H1 (cell line): ENCODE measurements around the gene NDC1. TPM values are rescaled to one million over a fixed set of nuclear protein-coding genes. Genes with fewer than 3 reads are reported as not detected.

Source experiments
- CTCF ChIA-PET: fragments of 300-600 bp; sonication (Branson Sonifier 250); formaldehyde crosslinking; loops from one replicate; lab custom pipeline; 2021; ENCODE audit not compliant: partially characterized antibody; lab: Charles Lee
- POLR2A ChIA-PET: fragments of 300-600 bp; sonication (Branson Sonifier 250); formaldehyde crosslinking; loops from one replicate; lab custom pipeline; 2021; ENCODE audit warnings: inconsistent platforms; ENCODE audit not compliant: partially characterized antibody; lab: Charles Lee
- DNase-seq, 2 experiments: peaks; one replicate each; pipeline versions ENCODE4 v3.0.0 to v3.0.0-alpha.2; 2010 to 2022; ENCODE audit warnings: low spot score in 2 of 2, low read depth in 1 of 2, mixed read lengths in 1 of 2
- FAIRE-seq: peaks from 2 replicates; lab custom pipeline; 2011; peaks lifted over from hg19 to GRCh38; lab: Jason Lieb, UNC
- H2AFZ ChIP-seq: 2 replicates; pipeline ENCODE4 v1.8.1; 2012; ENCODE audit warnings: low read length, inconsistent platforms
- H2AK5ac ChIP-seq: 2 replicates; pipeline ENCODE4 v1.6.1; 2013; ENCODE audit warnings: low read depth, low read length
- H2BK120ac ChIP-seq: replicated peaks from 2 replicates; pipeline ENCODE3; 2013; ENCODE audit warnings: low read depth, low read length, inconsistent platforms
- H2BK12ac ChIP-seq: 2 replicates; pipeline ENCODE4 v1.6.1; 2013; ENCODE audit warnings: low read depth, low read length
- H2BK15ac ChIP-seq: 2 replicates; pipeline ENCODE4 v1.6.1; 2013; ENCODE audit warnings: low read length
- H2BK20ac ChIP-seq: 2 replicates; pipeline ENCODE4 v1.6.1; 2013; ENCODE audit warnings: low read length
- H2BK5ac ChIP-seq: 2 replicates; pipeline ENCODE4 v1.6.1; 2013; ENCODE audit warnings: low read depth, low read length
- H3K14ac ChIP-seq: 2 replicates; pipeline ENCODE4 v1.6.1; 2013; ENCODE audit warnings: inconsistent platforms; ENCODE audit not compliant: insufficient read length
- H3K18ac ChIP-seq: 2 replicates; pipeline ENCODE4 v1.6.1; 2013; ENCODE audit warnings: low read length; ENCODE audit errors: extremely low read depth
- H3K23ac ChIP-seq: 2 replicates; pipeline ENCODE4 v1.6.1; 2013; ENCODE audit warnings: inconsistent platforms; ENCODE audit not compliant: insufficient read length
- H3K23me2 ChIP-seq: 2 replicates; pipeline ENCODE4 v1.6.1; 2013; ENCODE audit warnings: low read depth, low read length
- H3K27ac ChIP-seq: 2 replicates; pipeline ENCODE4 v1.6.1; 2011; ENCODE audit warnings: low read depth, low read length, inconsistent platforms
- H3K27me3 ChIP-seq, 4 experiments: replicated peaks in 1 of 4; 1 replicate in 1 of 4; 2 replicates in 3 of 4; pipeline versions ENCODE4 v1.6.1 to v1.8.1; 2011 to 2013; ENCODE audit warnings: low read length in 3 of 4, mild to moderate bottlenecking in 3 of 4, inconsistent platforms in 2 of 4, mixed read lengths in 2 of 4, moderate library complexity in 1 of 4; ENCODE audit not compliant: control insufficient read depth in 3 of 4, insufficient read depth in 3 of 4; ENCODE audit errors: extremely low read depth in 1 of 4
- H3K36me3 ChIP-seq, 4 experiments: 2 replicates each; pipeline versions ENCODE4 v1.6.1 to v1.8.1; 2011 to 2013; ENCODE audit warnings: mild to moderate bottlenecking in 4 of 4, low read length in 3 of 4, moderate library complexity in 2 of 4, control low read depth in 1 of 4, inconsistent platforms in 1 of 4; ENCODE audit not compliant: insufficient read depth in 4 of 4, control insufficient read depth in 2 of 4
- H3K4ac ChIP-seq: replicated peaks from 2 replicates; pipeline ENCODE3; 2013; ENCODE audit warnings: low read length, low read depth, mixed read lengths, inconsistent platforms; ENCODE audit not compliant: insufficient read length
- H3K4me1 ChIP-seq, 4 experiments: replicated peaks in 1 of 4; 1 replicate in 1 of 4; 2 replicates in 3 of 4; pipeline versions ENCODE4 v1.6.1 to v1.8.1; 2011 to 2013; ENCODE audit warnings: low read length in 3 of 4, inconsistent platforms in 2 of 4, mixed read lengths in 1 of 4; ENCODE audit not compliant: insufficient read depth in 4 of 4, control insufficient read depth in 3 of 4
- H3K4me2 ChIP-seq, 2 experiments: 2 replicates each; pipeline versions ENCODE4 v1.6.1 to v1.8.1; 2011 to 2013; ENCODE audit warnings: low read depth in 2 of 2, low read length in 2 of 2, control low read depth in 1 of 2, inconsistent platforms in 1 of 2, mild to moderate bottlenecking in 1 of 2; ENCODE audit not compliant: insufficient read depth in 1 of 2
- H3K4me3 ChIP-seq, 4 experiments: fragments of 200-600, 300-600 bp in 1 of 4; sonication (generic), shearing (Covaris generic), sonication (Bioruptor Twin) in 1 of 4; 2 replicates each; pipeline versions ENCODE4 v1.5.1 to v1.8.1; 2011 to 2016; ENCODE audit warnings: low read length in 4 of 4, low read depth in 3 of 4, control low read depth in 2 of 4, inconsistent platforms in 2 of 4, mild to moderate bottlenecking in 2 of 4, mixed read lengths in 1 of 4, moderate library complexity in 1 of 4; ENCODE audit not compliant: insufficient read depth in 2 of 4; ENCODE audit errors: extremely low read depth in 1 of 4
- H3K56ac ChIP-seq: replicated peaks from 2 replicates; pipeline ENCODE3; 2013; ENCODE audit warnings: low read depth, mild to moderate bottlenecking, mixed read lengths, low read length, inconsistent platforms; ENCODE audit not compliant: insufficient read length
- H3K79me1 ChIP-seq: 2 replicates; pipeline ENCODE4 v1.6.1; 2013; ENCODE audit warnings: low read depth, low read length, control low read depth
- H3K79me2 ChIP-seq, 2 experiments: 2 replicates each; pipeline versions ENCODE4 v1.6.1 to v1.8.1; 2012 to 2013; ENCODE audit warnings: low read length in 2 of 2, mild to moderate bottlenecking in 2 of 2, inconsistent platforms in 1 of 2; ENCODE audit not compliant: insufficient read depth in 2 of 2, control insufficient read depth in 1 of 2
- H3K9ac ChIP-seq, 4 experiments: replicated peaks in 1 of 4; 1 replicate in 1 of 4; 2 replicates in 3 of 4; pipeline versions ENCODE4 v1.6.1 to v1.8.1; 2011 to 2013; ENCODE audit warnings: low read depth in 3 of 4, low read length in 3 of 4, control low read depth in 2 of 4, mild to moderate bottlenecking in 2 of 4, moderate library complexity in 2 of 4, inconsistent platforms in 1 of 4; ENCODE audit errors: extremely low read depth in 1 of 4
- H3K9me3 ChIP-seq, 2 experiments: 2 replicates each; pipeline versions ENCODE4 v1.6.1 to v1.8.1; 2012 to 2013; ENCODE audit warnings: mild to moderate bottlenecking in 2 of 2, moderate library complexity in 2 of 2, control low read depth in 1 of 2, inconsistent platforms in 1 of 2, low read depth in 1 of 2, low read length in 1 of 2, mixed read lengths in 1 of 2; ENCODE audit not compliant: insufficient read depth in 2 of 2
- H4K20me1 ChIP-seq, 2 experiments: replicated peaks in 1 of 2; 2 replicates each; pipeline versions ENCODE3 to v1.8.1; 2011 to 2013; ENCODE audit warnings: inconsistent platforms in 2 of 2, low read length in 2 of 2, mild to moderate bottlenecking in 1 of 2; ENCODE audit not compliant: insufficient read depth in 2 of 2, control insufficient read depth in 1 of 2
- H4K5ac ChIP-seq: 2 replicates; pipeline ENCODE4 v1.6.1; 2013; ENCODE audit warnings: low read length, low read depth, mixed read lengths, inconsistent platforms; ENCODE audit not compliant: insufficient read length
- H4K8ac ChIP-seq: 2 replicates; pipeline ENCODE4 v1.8.0; 2013; ENCODE audit warnings: mild to moderate bottlenecking, moderate library complexity, low read length, inconsistent platforms; ENCODE audit not compliant: insufficient read depth; ENCODE audit errors: extremely low read depth
- H4K91ac ChIP-seq: replicated peaks from 2 replicates; pipeline ENCODE3; 2013; ENCODE audit warnings: low read length, mixed read lengths, inconsistent platforms; ENCODE audit not compliant: insufficient read length
- ASH2L ChIP-seq: fragments of 200-600, 300-600 bp; sonication (generic); IDR thresholded peaks from one replicate; pipeline ENCODE4 v1.7.1; 2017; ENCODE audit warnings: low read length
- CBX5 ChIP-seq: fragments of 300-800, 300-1000 bp; sonication (generic); IDR thresholded peaks from 2 replicates; pipeline ENCODE4 v1.7.1; 2016; ENCODE audit warnings: antibody characterized with exemption, low read length, low read depth
- CTBP2 ChIP-seq: IDR thresholded peaks from 2 replicates; pipeline ENCODE4 v1.7.0; 2011; ENCODE audit warnings: borderline replicate concordance, mild to moderate bottlenecking, moderate library complexity, mixed read lengths, low read length; ENCODE audit not compliant: insufficient read depth, insufficient read length
- HDAC2 ChIP-seq, 2 experiments: fragments of 300-600 bp in 1 of 2; sonication (generic) in 1 of 2; IDR thresholded peaks; 2 replicates each; pipeline ENCODE4 v1.6.1; 2011 to 2012; ENCODE audit warnings: low read depth in 2 of 2, low read length in 2 of 2, mild to moderate bottlenecking in 2 of 2, moderate library complexity in 2 of 2, borderline replicate concordance in 1 of 2, inconsistent platforms in 1 of 2
- POLR2AphosphoS5 ChIP-seq: IDR thresholded peaks from 2 replicates; pipeline ENCODE4 v1.6.1; 2011; ENCODE audit warnings: low read depth, low read length
- TAF1 ChIP-seq: IDR thresholded peaks from 2 replicates; pipeline ENCODE4 v1.6.1; 2011; ENCODE audit warnings: mild to moderate bottlenecking, low read depth, low read length
- WGBS, 2 experiments: shearing (Covaris generic) in 1 of 2; methylation state at CpG; one replicate each; pipeline versions ENCODE4 v1.1.6 to v1.1.7; 2013 to 2015; ENCODE audit warnings: low lambda C conversion rate in 2 of 2, mixed read lengths in 2 of 2, inconsistent platforms in 1 of 2, low coverage in 1 of 2, missing lambda C conversion rate in 1 of 2; ENCODE audit not compliant: insufficient replicate concordance in 2 of 2, insufficient coverage in 1 of 2, insufficient read length in 1 of 2; ENCODE audit errors: extremely low coverage in 1 of 2, missing lambda C conversion rate in 1 of 2; 5-methylcytosine and 5-hydroxymethylcytosine counted together
- polyA plus RNA-seq, 7 experiments: library from polyadenylated mRNA; depleted of rRNA in 3 of 7; stranded (reverse) in 5 of 7; unstranded in 2 of 7; fragments of >200 nt in 5 of 7; fragments of 200-250 nt in 2 of 7; gene quantifications; 1 replicate in 5 of 7; 2 replicates in 1 of 7; 4 replicates in 1 of 7; pipeline versions ENCODE4 v1.2.1 to v1.2.3, GENCODE V29; 2011 to 2013; ENCODE audit warnings: missing spikeins in 2 of 7, mixed read lengths in 2 of 7
- total RNA-seq: library from RNA; stranded (reverse); fragmentation: NEBNext Ultra II Directional; extraction: Animal tissue kit (Norgen Biotek cat#: 25700); gene quantifications from 2 replicates; pipeline ENCODE4 v1.2.1, GENCODE V29; 2021

Gene NDC1
- total and polyA plus RNA-seq, 2 of the 8 experiments (the other 6 are each of a cell fraction or from before 2014, with no cell fraction given) = 62.9 to 66.1 TPM

GRCh38 chr1:53718443-53718842 lies 119.7 kb downstream of the NDC1 start:
- H3K14ac ChIP-seq = no peak overlapping the region
- no peak overlapping the region for H4K8ac ChIP-seq
- no peak overlapping the region for H2AFZ ChIP-seq
- no peak overlapping the region for H2BK12ac ChIP-seq
- no peaks in the 10 kb centered on the region for H4K20me1 ChIP-seq
- H3K23ac ChIP-seq = no peak overlapping the region
- no peak overlapping the region for H3K9ac ChIP-seq
- H3K23me2 ChIP-seq = no peaks in the 10 kb centered on the region; the same call in 1 of the 2 replicates
- FAIRE-seq = no peak
- no peak overlapping the region for H3K18ac ChIP-seq
- no peak overlapping the region for H3K4me3 ChIP-seq
- no peak overlapping the region for H4K5ac ChIP-seq
- no peak overlapping the region for H3K27ac ChIP-seq
- ChIA-PET CTCF (interaction anchor here (0.7 to 4.3 kb wide), 5 partner anchors 8 to 124 kb away, joined by 3 to 50 read pairs (median 5); no protein-coding TSS in a partner anchor), POLR2A (no interaction called here)
- no peaks in the 10 kb centered on the region for H3K79me1 ChIP-seq
- H3K4ac ChIP-seq = no peak overlapping the region
- H3K9me3 ChIP-seq = no peaks in the 10 kb centered on the region
- no peak overlapping the region for H3K4me2 ChIP-seq
- no peak overlapping the region for H2BK5ac ChIP-seq
- no peak overlapping the region for H2BK20ac ChIP-seq
- no peak overlapping the region for H2AK5ac ChIP-seq
- H2BK120ac ChIP-seq = no peak overlapping the region
- H3K27me3 ChIP-seq = no peaks in the 10 kb centered on the region
- H3K36me3 ChIP-seq = no peaks in the 10 kb centered on the region
- H2BK15ac ChIP-seq = no peak overlapping the region
- no peaks in the 10 kb centered on the region; a peak in 2 of 7 replicates for H3K4me1 ChIP-seq
- no peak overlapping the region for H3K56ac ChIP-seq
- 73% methylated on average over 2 of the region's 2 CpGs; no CpG with 5 or more reads in 1 of the 2 experiments for WGBS, 2 experiments
- no peaks in the 10 kb centered on the region for H3K79me2 ChIP-seq
- H4K91ac ChIP-seq = no peak overlapping the region
- no peak for DNase-seq
- TF ChIP-seq CTBP2 (no peak), CBX5 (no peak), ASH2L (no peak), HDAC2 (IDR thresholded peaks at IDR 0.05; ENCODE audit: borderline replicate concordance in 1 of 2, low read depth in 2 of 2, low read length in 2 of 2) (no peak), TAF1 (no peak), POLR2AphosphoS5 (no peak)
